8988T (cell line): Measurements from ENCODE around the gene IDH3A.
A peak's percentile ranks its signal among the peaks of the same experiment; 100 is the strongest.

Source experiments
- DNase-seq: peaks from one replicate; pipeline ENCODE4 v3.0.0; 2011

The IDH3A gene

DNA sequence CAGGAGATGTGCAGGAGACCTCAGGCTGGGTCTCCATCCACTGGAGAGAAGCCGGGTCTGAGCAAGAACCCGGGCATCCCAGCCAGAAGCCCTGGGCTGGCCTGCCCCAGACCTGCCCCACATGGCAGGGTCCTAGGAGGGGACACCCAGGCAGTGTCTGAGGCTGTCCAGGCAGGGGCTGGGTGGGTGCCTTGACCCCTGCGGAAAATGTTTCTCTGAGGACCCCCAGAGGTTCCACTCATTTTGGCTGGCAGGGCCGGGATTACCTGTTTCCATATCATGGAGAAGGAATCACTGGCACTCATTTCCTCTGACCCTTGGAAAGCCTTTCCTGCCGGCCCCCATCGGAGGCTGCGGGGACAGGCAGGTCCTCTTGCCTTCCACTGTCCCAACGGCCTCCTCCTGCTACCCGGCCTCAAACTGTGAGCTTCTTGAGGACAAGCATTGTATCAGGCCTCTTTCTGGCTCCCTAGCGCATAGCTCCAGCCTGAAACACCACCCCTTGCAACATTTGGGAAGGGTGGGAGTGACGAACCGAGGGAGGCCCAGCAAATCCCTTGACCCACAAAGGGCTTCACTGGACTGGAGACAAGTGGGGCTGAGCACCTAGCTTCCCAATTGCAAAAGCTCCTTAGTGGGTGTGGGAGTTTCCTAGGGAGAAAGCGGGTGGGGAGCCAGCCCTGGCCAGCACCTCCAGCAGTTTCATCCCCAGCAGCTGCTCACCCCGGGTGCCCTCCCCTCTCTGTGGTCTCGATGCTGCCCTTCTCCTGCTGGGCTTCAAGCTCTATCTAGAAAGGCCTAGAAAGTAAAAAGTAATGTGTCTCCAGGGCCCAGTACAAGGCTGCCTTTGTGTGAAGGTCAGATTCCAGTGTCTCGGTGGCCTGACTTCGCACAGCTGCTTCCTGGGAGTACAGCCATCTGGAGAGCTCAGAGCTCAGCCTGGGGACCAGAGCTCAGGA is 55.5 kb downstream of the IDH3A start:
- no peak for DNase-seq

DNA sequence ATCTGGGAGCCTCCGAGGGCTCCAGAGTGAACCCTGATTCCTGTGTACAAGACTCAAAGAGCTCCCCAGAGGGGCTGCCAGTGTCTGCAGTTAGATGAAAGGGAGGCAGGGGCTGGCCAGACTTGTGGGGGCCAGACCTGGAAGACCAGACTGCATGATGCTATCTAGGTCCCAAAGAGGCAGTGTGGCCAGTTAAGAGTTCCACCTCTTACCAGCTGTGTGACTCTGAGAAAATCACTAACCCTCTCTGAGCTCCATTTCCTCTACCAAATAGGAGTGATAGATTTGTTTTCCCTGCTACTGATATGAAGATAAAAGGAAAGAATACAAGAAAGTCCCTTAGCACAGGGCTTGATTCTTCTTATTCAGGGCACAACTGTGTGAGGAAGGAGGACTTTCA is 56.2 kb downstream of the IDH3A start:
- DNase-seq = no peak

DNA sequence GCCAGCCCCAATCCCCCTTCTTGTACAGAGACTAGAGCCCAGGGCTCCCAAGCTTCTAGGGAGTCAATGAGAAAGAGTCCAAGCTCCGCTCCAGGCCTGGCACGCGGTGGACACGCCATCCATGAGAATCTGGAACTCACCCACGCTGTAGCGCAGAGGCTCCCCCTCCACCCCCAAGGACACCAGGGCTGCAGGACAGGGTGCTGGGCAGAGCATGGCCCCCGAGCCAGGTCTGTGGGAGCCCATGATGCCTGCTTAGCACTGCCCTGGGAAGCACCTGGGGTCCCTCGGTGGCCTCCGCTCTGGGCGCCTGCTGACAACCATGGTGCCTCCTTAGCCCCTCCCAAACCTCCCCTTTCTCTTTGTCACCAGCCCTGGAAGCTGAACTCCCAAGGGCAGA is 56.7 kb downstream of the IDH3A start:
- DNase-seq = no peak

GRCh38 chr15:78206326-78207109 is 57.4 kb downstream of the IDH3A start:
- no peak for DNase-seq

GRCh38 chr15:78207110-78207458 is 57.9 kb downstream of the IDH3A start:
- no peak for DNase-seq

- DNase-seq = no peak
Measured at GRCh38 chr15:78207641-78208340, 58.6 kb downstream of the IDH3A start.

DNA sequence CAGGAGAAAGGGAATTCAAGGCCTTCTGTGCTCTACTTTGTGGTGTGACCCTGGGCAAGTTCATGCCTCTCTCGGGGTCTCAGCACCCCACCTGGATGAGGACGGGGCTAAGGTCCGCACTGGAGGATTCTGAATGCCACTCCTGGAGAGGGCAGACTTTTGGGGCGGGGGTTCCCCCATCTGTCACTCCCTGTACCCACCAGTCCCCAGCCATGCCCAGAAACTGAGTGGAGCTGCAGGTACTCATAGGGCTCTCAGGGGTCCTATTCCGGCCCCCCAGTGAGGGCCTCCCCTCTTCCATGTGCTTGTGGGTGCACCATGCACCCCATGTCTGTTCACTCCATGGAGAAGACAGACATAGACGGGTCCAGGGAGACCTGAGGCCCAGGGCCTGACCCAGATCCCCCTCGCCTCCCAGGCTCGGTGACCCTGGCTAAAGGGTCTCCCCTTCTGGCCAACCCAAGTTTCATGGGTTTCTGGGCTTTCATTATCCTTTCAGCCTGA is 59.2 kb downstream of the IDH3A start:
- DNase-seq = no peak

DNA sequence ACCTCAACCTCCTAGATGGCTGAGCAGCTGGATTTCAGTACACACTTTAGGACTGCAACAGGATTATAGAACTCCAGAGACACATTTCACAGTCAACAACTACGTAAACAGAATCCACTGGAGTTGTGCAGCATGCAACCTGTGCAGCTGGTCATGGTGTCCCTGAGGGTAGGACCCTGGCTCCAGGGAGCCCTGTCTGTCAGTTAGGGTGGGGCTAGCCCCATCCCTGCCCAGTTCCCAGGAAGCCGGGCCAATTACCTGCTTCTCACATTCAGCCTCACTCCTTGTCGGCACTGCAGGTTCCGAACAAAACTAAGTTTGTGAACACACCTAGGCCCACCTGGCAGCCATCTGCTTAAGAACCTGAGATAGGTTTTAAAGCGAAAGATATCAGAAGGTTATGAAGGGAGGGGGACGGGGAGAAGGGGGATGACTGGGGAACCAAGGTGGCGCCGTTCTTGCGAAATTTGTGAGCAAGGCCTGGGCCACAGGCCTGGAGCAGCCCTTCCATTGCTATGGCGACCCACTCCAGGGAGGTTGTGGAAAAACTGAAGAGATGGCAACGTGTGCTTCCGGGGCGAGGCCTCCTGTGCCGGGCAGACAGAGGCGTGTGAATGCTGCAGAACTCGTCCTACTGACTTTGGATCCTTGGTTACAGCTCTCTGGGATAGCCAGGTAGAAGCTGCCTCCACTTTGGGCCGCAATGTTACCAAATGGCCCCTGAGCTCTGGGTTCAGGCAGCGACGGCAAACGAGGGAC is 59.9 kb downstream of the IDH3A start:
- DNase-seq = no peak

- DNase-seq = no peak
Measured at GRCh38 chr15:78209646-78210348, 60.6 kb downstream of the IDH3A start.

GRCh38 chr15:78210349-78210717 is 61.2 kb downstream of the IDH3A start:
- DNase-seq = no peak

- no peak for DNase-seq
Measured at GRCh38 chr15:78211189-78211921, 62.2 kb downstream of the IDH3A start.

GRCh38 chr15:78212008-78212407 is 62.8 kb downstream of the IDH3A start:
- DNase-seq = no peak

- peak; percentile 89 for DNase-seq
Measured at GRCh38 chr15:78212546-78213424, 63.6 kb downstream of the IDH3A start.

- no peak for DNase-seq
Measured at GRCh38 chr15:78213425-78213750, 64.2 kb downstream of the IDH3A start.

DNA sequence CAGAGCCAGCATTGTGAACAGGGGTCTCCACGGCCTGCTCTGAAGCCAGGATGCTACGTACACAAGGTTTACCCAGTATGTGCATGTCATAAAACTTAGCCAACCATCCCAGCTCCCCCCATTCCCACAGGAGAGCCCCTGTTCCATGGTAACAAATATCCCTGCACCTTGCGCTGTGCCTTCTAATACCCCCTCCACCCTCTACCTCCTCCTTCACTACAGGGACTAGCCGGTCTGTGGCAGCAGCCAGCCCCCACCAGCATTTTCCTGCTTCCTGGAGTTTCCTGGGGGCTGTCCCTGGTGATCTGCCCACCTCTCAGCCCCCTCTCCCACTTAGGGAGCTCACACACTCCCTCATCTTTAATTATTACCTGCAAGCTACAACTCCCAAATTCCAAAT is 64.8 kb downstream of the IDH3A start:
- DNase-seq = no peak

DNA sequence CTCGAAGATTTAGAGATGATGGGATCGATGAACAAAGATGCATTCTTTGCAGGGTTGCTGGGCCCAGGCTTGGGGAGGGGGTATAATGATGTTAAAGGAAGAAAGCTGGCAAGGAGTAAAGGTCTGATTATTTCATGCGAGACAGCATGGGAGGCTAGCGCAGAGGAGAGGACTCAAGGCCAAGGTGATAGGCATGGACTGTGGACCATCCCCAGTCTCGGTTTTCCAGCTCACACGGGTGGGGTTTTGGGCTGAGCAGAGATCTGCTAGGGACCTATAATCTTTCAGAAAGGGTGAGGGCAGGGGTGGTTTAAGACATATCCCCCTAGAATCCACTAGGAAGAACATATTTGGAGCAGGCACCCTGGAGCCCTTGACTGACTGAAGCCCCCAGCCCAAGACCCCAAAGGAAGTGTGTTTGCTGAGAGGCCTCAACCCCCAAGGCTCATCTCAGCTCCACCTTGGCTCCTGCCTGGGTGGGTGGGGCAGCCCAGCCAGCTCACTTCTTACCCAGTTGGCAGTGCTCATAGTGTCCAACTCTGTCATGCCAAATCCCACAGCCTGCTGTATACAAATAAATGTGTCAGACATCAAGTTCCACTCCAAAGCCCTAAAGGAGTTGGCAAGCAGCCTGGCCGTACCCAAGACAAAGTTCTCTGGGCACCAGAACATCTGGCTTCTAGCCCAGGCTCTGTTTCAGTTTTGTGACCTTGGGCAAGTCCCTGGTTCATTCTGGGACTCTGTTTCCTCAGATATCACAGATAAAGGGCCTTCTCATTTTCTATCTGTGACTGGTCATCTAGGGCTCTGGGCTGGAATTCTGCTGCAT is 67.3 kb downstream of the IDH3A start:
- no peak for DNase-seq

GRCh38 chr15:78220713-78221112 is 71.6 kb downstream of the IDH3A start:
- DNase-seq = no peak
